DMS53 (cell line): ENCODE results near the gene SDHB.

ENCODE experiments used
- DNase-seq: peaks from one replicate; lab custom pipeline; 2025; lab: John Stamatoyannopoulos, UW

The SDHB gene

GRCh38 chr1:17012775-17013490 lies 40.9 kb downstream of the SDHB start:
- DNase-seq: no peak

GRCh38 chr1:17011439-17012307 lies 42.2 kb downstream of the SDHB start, which contains the start of gene ATP13A2:
Gene ATP13A2, minus strand, starts transcription at chr1:17011928. Its CDS starts 190 bp downstream, at chr1:17011738.
- peak; percentile 96 for DNase-seq

- DNase-seq: peak; percentile 47
These were observed 42.8 kb downstream of the SDHB start for GRCh38 chr1:17011092-17011438.

- DNase-seq: peak; percentile 16
These were observed 44.1 kb downstream of the SDHB start for GRCh38 chr1:17009706-17010105.

GRCh38 chr1:17008208-17008855 lies 45.5 kb downstream of the SDHB start:
- no peak for DNase-seq

- DNase-seq: no peak
These were observed 46.7 kb downstream of the SDHB start for GRCh38 chr1:17007121-17007520.

GRCh38 chr1:17005365-17005740 lies 48.5 kb downstream of the SDHB start:
- DNase-seq: no peak

GRCh38 chr1:17004466-17005364 lies 49.1 kb downstream of the SDHB start:
- DNase-seq: peak; percentile 17

GRCh38 chr1:17002524-17002902 lies 51.3 kb downstream of the SDHB start:
- DNase-seq: no peak

- no peak for DNase-seq
These were observed 51.9 kb downstream of the SDHB start for GRCh38 chr1:17001760-17002523.

GRCh38 chr1:16999863-17000262 lies 54.0 kb downstream of the SDHB start:
- no peak for DNase-seq

- DNase-seq: no peak
These were observed 55.2 kb downstream of the SDHB start for GRCh38 chr1:16998589-16998988.

- DNase-seq: no peak
These were observed 57.0 kb downstream of the SDHB start for GRCh38 chr1:16996845-16997244.

GRCh38 chr1:16993521-16994038 lies 60.3 kb downstream of the SDHB start:
- DNase-seq: no peak

- no peak for DNase-seq
These were observed 61.2 kb downstream of the SDHB start for GRCh38 chr1:16992675-16993074.

- no peak for DNase-seq
These were observed 61.7 kb downstream of the SDHB start for GRCh38 chr1:16992102-16992501.

GRCh38 chr1:16991571-16991970 lies 62.3 kb downstream of the SDHB start:
- no peak for DNase-seq

- no peak for DNase-seq
These were observed 64.0 kb downstream of the SDHB start for GRCh38 chr1:16989676-16990391.

GRCh38 chr1:16988210-16988609 lies 65.6 kb downstream of the SDHB start:
- DNase-seq: no peak

- DNase-seq: peak; percentile 43
These were observed 66.9 kb downstream of the SDHB start for GRCh38 chr1:16986962-16987361.
